OCI-LY7 (cell line): Measurements from ENCODE around the gene OSBPL6.
"Not testable (repeated sequence)": the region's sequence is repeated elsewhere in the genome, so short reads cannot be mapped to it uniquely, and the experiment has no call there.

Experiments used
- CTCF ChIP-seq: fragments of 200-600 bp; sonication (generic); conservative IDR thresholded peaks from 2 replicates; pipeline ENCODE4 v1.5.1; 2014; ENCODE audit warnings: mild to moderate bottlenecking, antibody characterized with exemption, low read length, moderate library complexity, mixed read lengths
- EZH2phosphoT487 ChIP-seq: fragments of 200-600 bp; sonication (generic); IDR thresholded peaks from 2 replicates; pipeline ENCODE4 v1.6.1; 2018; ENCODE audit warnings: low read depth, borderline replicate concordance, mild to moderate bottlenecking, mixed run types, antibody characterized with exemption, low read length, moderate library complexity, mixed read lengths

GRCh38 chr2:178423746-178424145 is 229.4 kb downstream of the OSBPL6 start:
- not testable (repeated sequence) for TF ChIP-seq CTCF, EZH2phosphoT487
